H9 (cell line): ENCODE results near the gene AKT3. TPM values are rescaled to one million over a fixed set of nuclear protein-coding genes. Genes with fewer than 3 reads are reported as not detected.

ENCODE experiments used
- DNase-seq: peaks from one replicate; pipeline ENCODE4 v3.0.0-alpha.2; 2017
- H2AFZ ChIP-seq: one replicate; pipeline ENCODE4 v1.6.1; 2013; ENCODE audit warnings: mild to moderate bottlenecking, low read length, control low read depth, moderate library complexity
- H2AK5ac ChIP-seq: 2 replicates; pipeline ENCODE4 v1.6.1; 2013; ENCODE audit warnings: low read length, control low read depth, mixed read lengths; ENCODE audit not compliant: insufficient read length
- H2BK120ac ChIP-seq: one replicate; pipeline ENCODE4 v1.6.1; 2013; ENCODE audit warnings: low read depth, mild to moderate bottlenecking, low read length, control low read depth, inconsistent platforms; ENCODE audit not compliant: poor library complexity, severe bottlenecking
- H2BK12ac ChIP-seq: 2 replicates; pipeline ENCODE4 v1.6.1; 2013; ENCODE audit warnings: low read length, control low read depth, mixed read lengths, low read depth; ENCODE audit not compliant: insufficient read length
- H2BK15ac ChIP-seq: 2 replicates; pipeline ENCODE4 v1.6.1; 2013; ENCODE audit warnings: low read depth, low read length, control low read depth
- H2BK20ac ChIP-seq: one replicate; pipeline ENCODE4 v1.6.1; 2013; ENCODE audit warnings: low read depth, mild to moderate bottlenecking, low read length, control low read depth, inconsistent platforms; ENCODE audit not compliant: poor library complexity, severe bottlenecking
- H2BK5ac ChIP-seq: 2 replicates; pipeline ENCODE4 v1.6.1; 2013; ENCODE audit warnings: low read length, control low read depth, mixed read lengths; ENCODE audit not compliant: insufficient read length
- H3K14ac ChIP-seq: 2 replicates; pipeline ENCODE4 v1.6.1; 2013; ENCODE audit warnings: low read length, control low read depth; ENCODE audit not compliant: insufficient read depth
- H3K18ac ChIP-seq: 2 replicates; pipeline ENCODE4 v1.6.1; 2013; ENCODE audit warnings: low read depth, mild to moderate bottlenecking, mixed read lengths, low read length, control low read depth; ENCODE audit not compliant: insufficient read length
- H3K23ac ChIP-seq: 2 replicates; pipeline ENCODE4 v1.6.1; 2013; ENCODE audit warnings: low read length, control low read depth, mixed read lengths, low read depth; ENCODE audit not compliant: insufficient read length
- H3K23me2 ChIP-seq: 2 replicates; pipeline ENCODE4 v1.6.1; 2013; ENCODE audit warnings: low read depth, mild to moderate bottlenecking, mixed read lengths, low read length, control low read depth; ENCODE audit not compliant: insufficient read length, poor library complexity, severe bottlenecking
- H3K27ac ChIP-seq: 2 replicates; pipeline ENCODE4 v1.5.1; 2013; ENCODE audit warnings: low read length, control low read depth, mixed read lengths, low read depth; ENCODE audit not compliant: insufficient read length
- H3K27me3 ChIP-seq: 2 replicates; pipeline ENCODE4 v1.6.1; 2013; ENCODE audit warnings: low read length, control low read depth, inconsistent platforms; ENCODE audit not compliant: insufficient read depth
- H3K4ac ChIP-seq: 2 replicates; pipeline ENCODE4 v1.6.1; 2013; ENCODE audit warnings: low read depth, mild to moderate bottlenecking, control low read depth, inconsistent platforms, low read length, moderate library complexity
- H3K4me1 ChIP-seq: 2 replicates; pipeline ENCODE4 v1.6.1; 2013; ENCODE audit warnings: low read length, control low read depth, inconsistent platforms; ENCODE audit not compliant: insufficient read depth
- H3K4me2 ChIP-seq: 2 replicates; pipeline ENCODE4 v1.6.1; 2013; ENCODE audit warnings: low read length, control low read depth, mixed read lengths; ENCODE audit not compliant: insufficient read length, insufficient read depth
- H3K56ac ChIP-seq: 2 replicates; pipeline ENCODE4 v1.6.1; 2013; ENCODE audit warnings: low read depth, mild to moderate bottlenecking, mixed read lengths, low read length, control low read depth; ENCODE audit not compliant: insufficient read length
- H3K79me1 ChIP-seq: 2 replicates; pipeline ENCODE4 v1.6.1; 2013; ENCODE audit warnings: low read depth, mild to moderate bottlenecking, moderate library complexity, low read length, control low read depth, inconsistent platforms; ENCODE audit not compliant: insufficient read depth, poor library complexity, severe bottlenecking
- H3K79me2 ChIP-seq: 2 replicates; pipeline ENCODE4 v1.6.1; 2013; ENCODE audit warnings: low read length, control low read depth, inconsistent platforms; ENCODE audit not compliant: insufficient read depth
- H3K9ac ChIP-seq: 2 replicates; pipeline ENCODE4 v1.6.1; 2013; ENCODE audit warnings: low read length, control low read depth, mixed read lengths; ENCODE audit not compliant: insufficient read length; ENCODE audit errors: extremely low read depth
- H3K9me3 ChIP-seq: one replicate; pipeline ENCODE4 v1.6.1; 2013; ENCODE audit warnings: low read depth, low read length, inconsistent platforms; ENCODE audit not compliant: control insufficient read depth
- H3T11ph ChIP-seq: one replicate; pipeline ENCODE4 v1.6.1; 2013; ENCODE audit warnings: mild to moderate bottlenecking, low read length, control low read depth, inconsistent platforms
- H4K20me1 ChIP-seq: one replicate; pipeline ENCODE4 v1.6.1; 2013; ENCODE audit not compliant: control insufficient read depth, insufficient read length, insufficient read depth
- H4K5ac ChIP-seq: 2 replicates; pipeline ENCODE4 v1.6.1; 2013; ENCODE audit warnings: low read depth, mild to moderate bottlenecking, mixed read lengths, low read length, control low read depth; ENCODE audit not compliant: insufficient read length
- H4K8ac ChIP-seq: replicated peaks from 2 replicates; pipeline ENCODE4 v1.6.1; 2013; ENCODE audit warnings: low read length, control low read depth, mixed read lengths, low read depth; ENCODE audit not compliant: insufficient read length
- H4K91ac ChIP-seq: 2 replicates; pipeline ENCODE4 v1.6.1; 2013; ENCODE audit warnings: low read depth, mild to moderate bottlenecking, moderate library complexity, mixed read lengths, low read length, control low read depth; ENCODE audit not compliant: insufficient read length
- H3K27ac Mint-ChIP-seq, 3 experiments: 2 replicates in 2 of 3; 3 replicates in 1 of 3; pipeline ENCODE4 v1.8.0; 2020 to 2021; ENCODE audit warnings: mixed read lengths in 3 of 3, mild to moderate bottlenecking in 1 of 3, moderate library complexity in 1 of 3
- H3K27me3 Mint-ChIP-seq: 2 replicates; pipeline ENCODE4 v1.8.0; 2021; ENCODE audit warnings: low read depth, mild to moderate bottlenecking, moderate library complexity, mixed read lengths
- H3K36me3 Mint-ChIP-seq, 3 experiments: 2 replicates in 2 of 3; 3 replicates in 1 of 3; pipeline ENCODE4 v1.8.0; 2020 to 2021; ENCODE audit warnings: low read depth in 3 of 3, mixed read lengths in 3 of 3; ENCODE audit not compliant: insufficient read depth in 1 of 3
- H3K4me1 Mint-ChIP-seq, 2 experiments: 2 replicates each; pipeline ENCODE4 v1.8.0; 2020; ENCODE audit warnings: mixed read lengths in 2 of 2
- H3K4me3 Mint-ChIP-seq, 2 experiments: 2 replicates in 1 of 2; 3 replicates in 1 of 2; pipeline ENCODE4 v1.8.0; 2020 to 2021; ENCODE audit warnings: mild to moderate bottlenecking in 2 of 2, mixed read lengths in 2 of 2, moderate library complexity in 1 of 2
- H3K9me3 Mint-ChIP-seq, 2 experiments: 2 replicates in 1 of 2; 3 replicates in 1 of 2; pipeline ENCODE4 v1.8.0; 2020; ENCODE audit warnings: mild to moderate bottlenecking in 2 of 2, mixed read lengths in 2 of 2, moderate library complexity in 1 of 2
- CTCF ChIP-seq: fragments of 200-600 bp; sonication (generic); conservative IDR thresholded peaks from 3 replicates; pipeline ENCODE4 v1.8.0; 2021; ENCODE audit warnings: antibody characterized with exemption, mild to moderate bottlenecking
- WGBS: extraction: QIAGEN DNeasy Blood & Tissue Kit; methylation state at CpG from one replicate; pipeline ENCODE4 v1.1.7; 2013; ENCODE audit warnings: missing lambda C conversion rate, low lambda C conversion rate, mixed read lengths; ENCODE audit not compliant: insufficient read length; ENCODE audit errors: extremely low coverage; 5-methylcytosine and 5-hydroxymethylcytosine counted together
- total RNA-seq: library from RNA; stranded (reverse); gene quantifications from 2 replicates; pipeline ENCODE4 v1.2.1, GENCODE V29; 2021

Gene AKT3
- total RNA-seq, 1 experiment from 2014 or later, result 27.8 TPM

- Histone ChIP-seq H3K79me2 (no peaks in the 10 kb centered on the region), H2BK20ac (no peak overlapping the region), H4K8ac (no peak overlapping the region), H2BK120ac (no peak overlapping the region), H4K5ac (no peak overlapping the region), H3K18ac (no peak overlapping the region), H3K9ac (no peak overlapping the region), H2BK15ac (no peak overlapping the region; the same call in 1 of the 2 replicates), H3K4ac (no peak overlapping the region), H3T11ph (no peak overlapping the region), H2AFZ (no peak overlapping the region), H3K4me1 (peaks cover 10% of the 10 kb centered on the region; the same call in 1 of the 2 replicates), H3K23me2 (peaks cover 11% of the 10 kb centered on the region), H4K20me1 (no peaks in the 10 kb centered on the region), H3K56ac (no peak overlapping the region), H3K9me3 (no peaks in the 10 kb centered on the region), H3K4me2 (no peak overlapping the region), H3K14ac (no peak overlapping the region; the same call in 1 of the 2 replicates), H3K79me1 (no peaks in the 10 kb centered on the region), H4K91ac (no peak overlapping the region), H3K27ac (no peak overlapping the region), H3K27me3 (no peaks in the 10 kb centered on the region; the same call in 1 of the 2 replicates), H2BK12ac (no peak overlapping the region), H2AK5ac (no peak overlapping the region), H3K23ac (no peak overlapping the region), H2BK5ac (no peak overlapping the region)
- no peak for TF ChIP-seq CTCF
- no CpG with 5 or more reads among the region's 15 CpGs for WGBS
- H3K27me3 Mint-ChIP-seq, result peaks cover 14% of the 10 kb centered on the region
- no peak overlapping the region for H3K27ac Mint-ChIP-seq
- H3K9me3 Mint-ChIP-seq, result no peaks in the 10 kb centered on the region
- H3K36me3 Mint-ChIP-seq, result no peaks in the 10 kb centered on the region; a peak in 2 of 7 replicates
- H3K4me1 Mint-ChIP-seq, result peaks cover 61 to 62% of the 10 kb centered on the region in 2 experiments
- DNase-seq, result no peak
- H3K4me3 Mint-ChIP-seq, result no peak overlapping the region
Observed at GRCh38 chr1:243487036-243487648, 362.9 kb downstream of the AKT3 start.
